WTC11 (cell line): ENCODE measurements around the gene INTS2.

Experiments
- ELF4 ChIP-seq: sonication (generic); formaldehyde crosslinking; IDR thresholded peaks from 2 replicates; pipeline ENCODE4 v1.8.1; 2022; ENCODE audit warnings: low read depth, mild to moderate bottlenecking, moderate library complexity, missing genetic modification reagents
- TCF7 ChIP-seq: sonication (generic); formaldehyde crosslinking; IDR thresholded peaks from 2 replicates; pipeline ENCODE4 v1.8.0; 2022; ENCODE audit warnings: mild to moderate bottlenecking, low read depth, missing genetic modification reagents, moderate library complexity
- ZNF671 ChIP-seq: fragments of 250-450 bp; sonication (Bioruptor Pico); IDR thresholded peaks from 2 replicates; pipeline ENCODE4 v1.8.0; 2021; ENCODE audit warnings: mild to moderate bottlenecking
- TF ChIP-seq, protein P1 (sequence below): sonication (generic); formaldehyde crosslinking; IDR thresholded peaks from 2 replicates; pipeline ENCODE4 v1.8.1; 2022; ENCODE audit warnings: low read depth, mild to moderate bottlenecking, moderate library complexity, missing genetic modification reagents, borderline replicate concordance

GRCh38 chr17:61834610-61835009 is 93.2 kb downstream of the INTS2 start:
- TF ChIP-seq ZNF671 (CRISPR knock-in tag) (no peak), ELF4 (CRISPR knock-in tag) (no peak), TCF7 (CRISPR knock-in tag) (no peak)
- TF ChIP-seq, protein P1, sequence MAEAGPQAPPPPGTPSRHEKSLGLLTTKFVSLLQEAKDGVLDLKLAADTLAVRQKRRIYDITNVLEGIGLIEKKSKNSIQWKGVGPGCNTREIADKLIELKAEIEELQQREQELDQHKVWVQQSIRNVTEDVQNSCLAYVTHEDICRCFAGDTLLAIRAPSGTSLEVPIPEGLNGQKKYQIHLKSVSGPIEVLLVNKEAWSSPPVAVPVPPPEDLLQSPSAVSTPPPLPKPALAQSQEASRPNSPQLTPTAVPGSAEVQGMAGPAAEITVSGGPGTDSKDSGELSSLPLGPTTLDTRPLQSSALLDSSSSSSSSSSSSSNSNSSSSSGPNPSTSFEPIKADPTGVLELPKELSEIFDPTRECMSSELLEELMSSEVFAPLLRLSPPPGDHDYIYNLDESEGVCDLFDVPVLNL (CRISPR knock-in tag) = no peak
